ENCODE measurements around the gene PCDHA12. TPM values are rescaled to one million over a fixed set of nuclear protein-coding genes. Genes with fewer than 3 reads are reported as not detected.
"Not testable (repeated sequence)": the region's sequence is repeated elsewhere in the genome, so short reads cannot be mapped to it uniquely, and the experiment has no call there.

The PCDHA12 gene
- total RNA-seq, 2 donors from 2014 or later, result not detected

GRCh38 chr5:140868721-140869554, 6.2 kb upstream of the PCDHA12 start, which contains the start of gene PCDHA11:
TSS of gene PCDHA11 (plus strand) at chr5:140868957. CDS start at chr5:140869104, 147 bp downstream.
- no peak for DNase-seq
- Histone ChIP-seq H3K4me1 (no peaks in the 10 kb centered on the region), H3K9ac (ENCODE audit: low read depth in 2 of 2, low read length in 2 of 2) (no peak within 1 kb of the TSS), H3K27me3 (no peaks in the 10 kb centered on the region), H3K36me3 (no peaks in the 10 kb centered on the region), H3K4me3 (no peak within 1 kb of the TSS), H3K27ac (no peak within 1 kb of the TSS), H3K9me3 (no peaks in the 10 kb centered on the region)
- intact Hi-C loops (cut with DNase I), result no loop called here
- no peak for TF ChIP-seq CTCF (IDR thresholded peaks at IDR 0.05)

- intact Hi-C loops (cut with DNase I), result no loop called here
- Histone ChIP-seq H3K27me3 (no peaks in the 10 kb centered on the region), H3K4me3 (no peak overlapping the region), H3K27ac (no peak overlapping the region), H3K36me3 (no peaks in the 10 kb centered on the region), H3K9ac (ENCODE audit: low read depth in 2 of 2, low read length in 2 of 2) (no peak overlapping the region), H3K9me3 (no peaks in the 10 kb centered on the region), H3K4me1 (no peaks in the 10 kb centered on the region)
- DNase-seq, result no peak
- no peak for TF ChIP-seq CTCF (IDR thresholded peaks at IDR 0.05)
Observed at GRCh38 chr5:140869555-140869886, 5.6 kb upstream of the PCDHA12 start.

GRCh38 chr5:140870221-140871201, 4.6 kb upstream of the PCDHA12 start:
- no peaks in the 10 kb centered on the region for H3K36me3 ChIP-seq
- no peak for TF ChIP-seq CTCF (IDR thresholded peaks at IDR 0.05)
- no peaks in the 10 kb centered on the region for H3K4me1 ChIP-seq
- H3K4me3 ChIP-seq, result no peak overlapping the region
- no peak for DNase-seq
- intact Hi-C loops (cut with DNase I), result no loop called here
- H3K27me3 ChIP-seq, result no peaks in the 10 kb centered on the region
- no peak overlapping the region for H3K27ac ChIP-seq
- H3K9me3 ChIP-seq, result no peaks in the 10 kb centered on the region
- H3K9ac ChIP-seq (ENCODE audit: low read depth in 2 of 2, low read length in 2 of 2), result no peak overlapping the region

- H3K4me3 ChIP-seq; H3K4me1 ChIP-seq; H3K27me3 ChIP-seq; H3K27ac ChIP-seq; H3K9ac ChIP-seq (ENCODE audit: low read depth in 2 of 2, low read length in 2 of 2); H3K9me3 ChIP-seq; H3K36me3 ChIP-seq; intact Hi-C loops (cut with DNase I); DNase-seq: not testable (repeated sequence)
Observed at GRCh38 chr5:140876541-140877261, 1.6 kb downstream of the PCDHA12 start.

- Histone ChIP-seq H3K27ac (no peak overlapping the region), H3K36me3 (no peaks in the 10 kb centered on the region), H3K9me3 (no peaks in the 10 kb centered on the region), H3K4me1 (no peaks in the 10 kb centered on the region), H3K27me3 (no peaks in the 10 kb centered on the region), H3K9ac (ENCODE audit: low read depth in 2 of 2, low read length in 2 of 2) (no peak overlapping the region), H3K4me3 (no peak overlapping the region)
- no peak for DNase-seq
- intact Hi-C loops (cut with DNase I), result no loop called here
- no peak for TF ChIP-seq CTCF (IDR thresholded peaks at IDR 0.05)
Observed at GRCh38 chr5:140877262-140877581, 2.1 kb downstream of the PCDHA12 start.

Measured in colonic mucosa (tissue), 4 donors.